Heart left ventricle (tissue), 13 donors: ENCODE measurements around the gene ZNF544.

Source experiments
- POLR2A ChIP-seq, 2 donors: fragments of 450-650 bp; IDR thresholded peaks; one replicate each; pipeline ENCODE4 v1.6.1; 2017; ENCODE audit warnings: antibody characterized with exemption in 2 of 2, mild to moderate bottlenecking in 2 of 2, moderate library complexity in 2 of 2
- TF ChIP-seq, protein P1 (sequence below), 12 donors: fragments of 200-600 bp; sonication (generic) in 4 of 12; IDR thresholded peaks; one replicate each; pipeline versions ENCODE4 v1.5.0 to v1.8.0; 2018 to 2022; ENCODE audit warnings: antibody characterized with exemption in 12 of 12, mild to moderate bottlenecking in 5 of 12
- donor health status: ischemic (EF 13 %, LVEDD 7.1; RV severe dilation, severe dysfunction).
- donor health status: DM: no; HTN: yes; CAD: no.
- donor health status: DM: no; HTN: no; CAD: no.
- donor health status: ischemic (EF 25% LVEDD 6.9; RV normal size, moderate dysfunction).
- donor health status: ischemic (EF 25% LVEDD 5.7; RV mildly dilated, moderate dysfunction).
- donor health status: ischemic (EF 35%, LVEDD 5.7; RV mildly dilated, moderate dysfunction).
- donor health status: nonischemic (EF 11% LVEDD 7.7; RV severe dilation, severe dysfunction).
- donor health status: DM: yes; HTN: yes; CAD: no.
- donor health status: PGD.
- donor health status: ischemic (EF 29% LVEDD 5.4; RV normal size, mild dysfunction).
- donor health status: nonischemic (EF 23%, LVEDD 6.1; RV moderate dilation, normal function).

DNA sequence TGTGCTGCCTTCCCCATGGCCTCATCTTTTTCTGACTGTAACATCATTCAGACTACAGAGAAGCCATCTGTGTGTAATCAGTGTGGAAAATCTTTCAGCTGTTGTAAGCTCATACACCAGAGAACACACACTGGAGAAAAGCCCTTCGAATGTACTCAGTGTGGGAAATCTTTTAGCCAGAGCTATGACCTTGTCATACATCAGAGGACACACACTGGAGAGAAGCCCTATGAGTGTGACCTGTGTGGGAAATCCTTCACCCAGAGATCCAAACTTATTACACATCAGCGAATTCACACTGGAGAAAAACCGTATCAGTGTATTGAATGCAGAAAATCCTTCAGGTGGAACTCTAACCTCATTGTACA lies 32.9 kb downstream of the ZNF544 start:
- TF ChIP-seq, protein P1, sequence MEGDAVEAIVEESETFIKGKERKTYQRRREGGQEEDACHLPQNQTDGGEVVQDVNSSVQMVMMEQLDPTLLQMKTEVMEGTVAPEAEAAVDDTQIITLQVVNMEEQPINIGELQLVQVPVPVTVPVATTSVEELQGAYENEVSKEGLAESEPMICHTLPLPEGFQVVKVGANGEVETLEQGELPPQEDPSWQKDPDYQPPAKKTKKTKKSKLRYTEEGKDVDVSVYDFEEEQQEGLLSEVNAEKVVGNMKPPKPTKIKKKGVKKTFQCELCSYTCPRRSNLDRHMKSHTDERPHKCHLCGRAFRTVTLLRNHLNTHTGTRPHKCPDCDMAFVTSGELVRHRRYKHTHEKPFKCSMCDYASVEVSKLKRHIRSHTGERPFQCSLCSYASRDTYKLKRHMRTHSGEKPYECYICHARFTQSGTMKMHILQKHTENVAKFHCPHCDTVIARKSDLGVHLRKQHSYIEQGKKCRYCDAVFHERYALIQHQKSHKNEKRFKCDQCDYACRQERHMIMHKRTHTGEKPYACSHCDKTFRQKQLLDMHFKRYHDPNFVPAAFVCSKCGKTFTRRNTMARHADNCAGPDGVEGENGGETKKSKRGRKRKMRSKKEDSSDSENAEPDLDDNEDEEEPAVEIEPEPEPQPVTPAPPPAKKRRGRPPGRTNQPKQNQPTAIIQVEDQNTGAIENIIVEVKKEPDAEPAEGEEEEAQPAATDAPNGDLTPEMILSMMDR (IDR thresholded peaks at IDR 0.05): no peak
- no peak for TF ChIP-seq POLR2A (IDR thresholded peaks at IDR 0.05)
